Muscle of arm (tissue), 12 donors: Measurements from ENCODE around the gene GPR139. TPM values are rescaled to one million over a fixed set of nuclear protein-coding genes. Genes with fewer than 3 reads are reported as not detected.

Source experiments
- DNase-seq: peaks from one replicate; pipeline ENCODE4 v3.0.0-alpha.2; 2013
- polyA plus RNA-seq, 12 donors: library from polyadenylated mRNA; unstranded; fragments of 120-200 nt; gene quantifications; one replicate each; pipeline ENCODE4 v1.2.1, GENCODE V29; 2013; ENCODE audit not compliant: insufficient read length in 12 of 12

The GPR139 gene
- polyA plus RNA-seq, 12 donors, result not detected

- no peak for DNase-seq
Observed at GRCh38 chr16:20056436-20056835, 17.3 kb downstream of the GPR139 start.

- no peak for DNase-seq
Observed at GRCh38 chr16:20053336-20053735, 20.4 kb downstream of the GPR139 start.

- no peak for DNase-seq
Observed at GRCh38 chr16:20051611-20052010, 22.1 kb downstream of the GPR139 start.

GRCh38 chr16:20051147-20051546, 22.5 kb downstream of the GPR139 start:
- DNase-seq, result no peak

GRCh38 chr16:20049831-20050230, 23.9 kb downstream of the GPR139 start:
- no peak for DNase-seq

- DNase-seq, result no peak
Observed at GRCh38 chr16:20045886-20046285, 27.8 kb downstream of the GPR139 start.

GRCh38 chr16:20042848-20043247, 30.8 kb downstream of the GPR139 start:
- no peak for DNase-seq

GRCh38 chr16:20041924-20042596, 31.6 kb downstream of the GPR139 start:
- DNase-seq, result no peak

- no peak for DNase-seq
Observed at GRCh38 chr16:20040011-20040410, 33.7 kb downstream of the GPR139 start.

GRCh38 chr16:20029611-20030010, 44.1 kb downstream of the GPR139 start:
- no peak for DNase-seq

- no peak for DNase-seq
Observed at GRCh38 chr16:20026361-20027072, 47.2 kb downstream of the GPR139 start.

GRCh38 chr16:20023190-20023589, 50.5 kb downstream of the GPR139 start:
- DNase-seq, result peak; percentile 14

GRCh38 chr16:20020976-20021375, 52.7 kb downstream of the GPR139 start:
- DNase-seq, result no peak

- DNase-seq, result no peak
Observed at GRCh38 chr16:20020083-20020482, 53.6 kb downstream of the GPR139 start.

- DNase-seq, result no peak
Observed at GRCh38 chr16:20016234-20016633, 57.5 kb downstream of the GPR139 start.

- no peak for DNase-seq
Observed at GRCh38 chr16:20004931-20005330, 68.8 kb downstream of the GPR139 start.

GRCh38 chr16:20002936-20003335, 70.8 kb downstream of the GPR139 start:
- no peak for DNase-seq

- no peak for DNase-seq
Observed at GRCh38 chr16:20001856-20002707, 71.6 kb downstream of the GPR139 start.

GRCh38 chr16:19997734-19998133, 76.0 kb downstream of the GPR139 start:
- DNase-seq, result no peak

- no peak for DNase-seq
Observed at GRCh38 chr16:19997264-19997663, 76.4 kb downstream of the GPR139 start.

- no peak for DNase-seq
Observed at GRCh38 chr16:19994466-19995170, 79.1 kb downstream of the GPR139 start.

GRCh38 chr16:19991614-19992013, 82.1 kb downstream of the GPR139 start:
- no peak for DNase-seq
